SK-N-SH treated with all-trans-retinoic acid at 6 μM for 48 hours (cell line): Measurements from ENCODE around the gene TTLL10.

Source experiments
- ATAC-seq: fragments of 200-7000 bp; cut with Tn5 transposase; 3 replicates; pipeline ENCODE4 v1.9.1; 2020; ENCODE audit warnings: mild to moderate bottlenecking, moderate library complexity
- ARNTL ChIP-seq: fragments of 450-650 bp; formaldehyde crosslinking; IDR thresholded peaks from 2 replicates; pipeline ENCODE4 v1.5.0; 2020; ENCODE audit warnings: low read depth, mild to moderate bottlenecking, moderate library complexity, borderline replicate concordance
- BACH2 ChIP-seq: fragments of 250-450 bp; sonication (Bioruptor Pico); IDR thresholded peaks from 2 replicates; pipeline ENCODE4 v1.9.0; 2021; ENCODE audit warnings: mild to moderate bottlenecking, borderline replicate concordance
- CSDC2 ChIP-seq: fragments of 250-450 bp; sonication (Bioruptor Pico); IDR thresholded peaks from 2 replicates; pipeline ENCODE4 v1.5.0; 2020; ENCODE audit warnings: mild to moderate bottlenecking, moderate library complexity
- GLIS3 ChIP-seq: fragments of 250-450 bp; sonication (Bioruptor Pico); IDR thresholded peaks from 2 replicates; pipeline ENCODE4 v1.5.0; 2020; ENCODE audit warnings: mild to moderate bottlenecking, moderate library complexity
- OSR1 ChIP-seq: fragments of 250-450 bp; sonication (Bioruptor Pico); IDR thresholded peaks from 2 replicates; pipeline ENCODE4 v1.8.0; 2022; ENCODE audit warnings: moderate library complexity, mild to moderate bottlenecking, inconsistent platforms
- PPARA ChIP-seq: fragments of 250-450 bp; sonication (Bioruptor Pico); IDR thresholded peaks from 2 replicates; pipeline ENCODE4 v1.5.0; 2020; ENCODE audit warnings: mild to moderate bottlenecking, borderline replicate concordance
- RARB ChIP-seq: fragments of 250-450 bp; sonication (Bioruptor Pico); IDR thresholded peaks from 2 replicates; pipeline ENCODE4 v1.8.0; 2021; ENCODE audit warnings: mild to moderate bottlenecking, moderate library complexity
- SNAI2 ChIP-seq: fragments of 250-450 bp; sonication (Bioruptor Pico); IDR thresholded peaks from 2 replicates; pipeline ENCODE4 v1.5.0; 2020; ENCODE audit warnings: mild to moderate bottlenecking, moderate library complexity
- TCF4 ChIP-seq: fragments of 250-450 bp; sonication (Bioruptor Pico); IDR thresholded peaks from 2 replicates; pipeline ENCODE4 v1.8.0; 2021; ENCODE audit warnings: mild to moderate bottlenecking, moderate library complexity, borderline replicate concordance
- TOX ChIP-seq: fragments of 250-450 bp; sonication (Bioruptor Pico); IDR thresholded peaks from 2 replicates; pipeline ENCODE4 v1.8.0; 2021; ENCODE audit warnings: mild to moderate bottlenecking, moderate library complexity, borderline replicate concordance
- ZC3H10 ChIP-seq: fragments of 250-450 bp; sonication (Bioruptor Pico); IDR thresholded peaks from 2 replicates; pipeline ENCODE4 v1.5.1; 2021; ENCODE audit warnings: mild to moderate bottlenecking, moderate library complexity
- ZFP30 ChIP-seq: fragments of 450-650 bp; formaldehyde crosslinking; IDR thresholded peaks from 2 replicates; pipeline ENCODE4 v1.5.0; 2022; ENCODE audit warnings: mild to moderate bottlenecking, moderate library complexity
- ZNF565 ChIP-seq: fragments of 450-650 bp; formaldehyde crosslinking; conservative IDR thresholded peaks from 2 replicates; pipeline ENCODE4 v1.5.0; 2020; ENCODE audit warnings: low read depth, mild to moderate bottlenecking, moderate library complexity
- ZNF70 ChIP-seq: fragments of 450-650 bp; formaldehyde crosslinking; IDR thresholded peaks from 2 replicates; pipeline ENCODE4 v1.5.0; 2020; ENCODE audit warnings: mild to moderate bottlenecking, moderate library complexity
- ZNF8 ChIP-seq: fragments of 450-650 bp; formaldehyde crosslinking; IDR thresholded peaks from 2 replicates; pipeline ENCODE4 v1.5.0; 2020; ENCODE audit warnings: mild to moderate bottlenecking, moderate library complexity
- TF ChIP-seq, protein P1 (sequence below): fragments of 250-450 bp; sonication (Bioruptor Pico); IDR thresholded peaks from 2 replicates; pipeline ENCODE4 v1.8.0; 2021; ENCODE audit warnings: low read depth, mild to moderate bottlenecking, moderate library complexity, borderline replicate concordance
- TF ChIP-seq, protein P2 (sequence below): fragments of 250-450 bp; sonication (Bioruptor Pico); IDR thresholded peaks from 2 replicates; pipeline ENCODE4 v1.5.1; 2021; ENCODE audit warnings: mild to moderate bottlenecking, moderate library complexity
- TF ChIP-seq, protein P3 (sequence below): fragments of 250-450 bp; sonication (Bioruptor Pico); IDR thresholded peaks from 2 replicates; pipeline ENCODE4 v1.5.0; 2020; ENCODE audit warnings: mild to moderate bottlenecking, moderate library complexity
- TF ChIP-seq, protein P4 (sequence below): fragments of 250-450 bp; sonication (Bioruptor Pico); IDR thresholded peaks from 2 replicates; pipeline ENCODE4 v1.5.1; 2020; ENCODE audit warnings: low read depth, mild to moderate bottlenecking, moderate library complexity

The TTLL10 gene, protein sequence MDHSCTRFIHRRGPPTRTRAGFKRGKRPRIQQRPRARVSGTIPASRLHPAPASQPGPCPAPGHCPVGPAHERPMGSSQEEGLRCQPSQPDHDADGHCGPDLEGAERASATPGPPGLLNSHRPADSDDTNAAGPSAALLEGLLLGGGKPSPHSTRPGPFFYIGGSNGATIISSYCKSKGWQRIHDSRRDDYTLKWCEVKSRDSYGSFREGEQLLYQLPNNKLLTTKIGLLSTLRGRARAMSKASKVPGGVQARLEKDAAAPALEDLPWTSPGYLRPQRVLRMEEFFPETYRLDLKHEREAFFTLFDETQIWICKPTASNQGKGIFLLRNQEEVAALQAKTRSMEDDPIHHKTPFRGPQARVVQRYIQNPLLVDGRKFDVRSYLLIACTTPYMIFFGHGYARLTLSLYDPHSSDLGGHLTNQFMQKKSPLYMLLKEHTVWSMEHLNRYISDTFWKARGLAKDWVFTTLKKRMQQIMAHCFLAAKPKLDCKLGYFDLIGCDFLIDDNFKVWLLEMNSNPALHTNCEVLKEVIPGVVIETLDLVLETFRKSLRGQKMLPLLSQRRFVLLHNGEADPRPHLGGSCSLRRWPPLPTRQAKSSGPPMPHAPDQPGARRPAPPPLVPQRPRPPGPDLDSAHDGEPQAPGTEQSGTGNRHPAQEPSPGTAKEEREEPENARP

DNA sequence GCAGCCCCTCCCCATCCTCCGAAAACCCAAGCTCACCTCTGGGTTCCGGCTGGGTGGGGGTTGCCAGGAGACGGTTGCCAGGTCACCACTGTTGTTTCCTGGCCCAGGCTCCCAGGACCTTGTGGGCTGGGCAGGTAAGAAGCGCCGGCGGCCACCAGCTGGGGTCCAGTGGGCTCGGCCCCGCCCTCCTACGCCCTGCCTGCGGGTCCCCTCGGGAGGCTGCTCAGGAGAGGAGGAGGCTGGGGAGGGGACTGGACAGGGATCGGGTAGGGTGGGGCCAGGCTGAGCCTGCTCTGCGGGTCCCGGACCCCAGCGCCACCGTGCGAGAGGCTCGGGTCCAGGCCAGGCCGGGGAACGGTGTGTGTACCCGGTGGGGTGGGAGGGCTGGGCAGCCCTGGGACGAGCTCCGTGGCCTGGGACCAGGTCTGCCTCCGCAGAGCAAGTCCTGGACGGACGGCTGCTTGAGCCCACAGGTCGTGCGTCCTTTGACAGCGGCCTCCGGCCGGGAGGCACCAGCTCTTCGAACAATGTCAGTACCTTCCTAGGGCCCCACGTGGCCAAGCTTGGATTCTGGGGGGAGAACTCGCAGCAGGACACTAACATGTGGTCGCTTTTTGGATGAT is at the start of gene TTLL10:
TSS of gene TTLL10 (plus strand) at position 88 of the 623 bp plus-strand sequence. CDS start 5,336 bp downstream, outside the sequence.
- ATAC-seq, result no peak
- no peak for TF ChIP-seq CSDC2
- no peak for TF ChIP-seq TCF4 (CRISPR knock-in tag)
- TF ChIP-seq ZNF8 (CRISPR knock-in tag), result no peak
- no peak for TF ChIP-seq ARNTL (CRISPR knock-in tag)
- no peak for TF ChIP-seq RARB (CRISPR knock-in tag)
- no peak for TF ChIP-seq PPARA (CRISPR knock-in tag)
- no peak for TF ChIP-seq GLIS3 (CRISPR knock-in tag)
- no peak for TF ChIP-seq ZNF70 (CRISPR knock-in tag)
- TF ChIP-seq, all 23 proteins: peak for 0

DNA sequence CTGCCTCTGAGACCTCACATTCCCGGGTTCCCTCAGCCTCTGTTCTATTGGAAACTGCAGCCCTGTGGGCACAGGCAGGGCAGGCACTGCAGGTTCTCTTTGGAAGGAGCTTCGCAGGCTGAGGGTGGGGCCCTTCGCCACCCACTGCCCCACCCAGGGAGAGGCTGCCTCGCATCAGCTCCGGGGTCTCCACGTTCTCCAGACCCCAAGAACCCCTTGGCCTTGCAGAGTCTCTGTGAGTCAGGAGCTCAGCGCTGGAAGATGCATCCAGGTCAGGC is 49.2 kb upstream of the TTLL10 start:
- no peak for ATAC-seq
- TF ChIP-seq ZNF8 (CRISPR knock-in tag) (no peak), CSDC2 (no peak), PPARA (CRISPR knock-in tag) (no peak), RARB (CRISPR knock-in tag) (no peak), BACH2 (CRISPR knock-in tag) (no peak), GLIS3 (CRISPR knock-in tag) (no peak), ZFP30 (CRISPR knock-in tag) (no peak), ZNF70 (CRISPR knock-in tag) (no peak), ARNTL (CRISPR knock-in tag) (no peak), ZC3H10 (CRISPR knock-in tag) (no peak), SNAI2 (CRISPR knock-in tag) (no peak)
- TF ChIP-seq, protein P1, sequence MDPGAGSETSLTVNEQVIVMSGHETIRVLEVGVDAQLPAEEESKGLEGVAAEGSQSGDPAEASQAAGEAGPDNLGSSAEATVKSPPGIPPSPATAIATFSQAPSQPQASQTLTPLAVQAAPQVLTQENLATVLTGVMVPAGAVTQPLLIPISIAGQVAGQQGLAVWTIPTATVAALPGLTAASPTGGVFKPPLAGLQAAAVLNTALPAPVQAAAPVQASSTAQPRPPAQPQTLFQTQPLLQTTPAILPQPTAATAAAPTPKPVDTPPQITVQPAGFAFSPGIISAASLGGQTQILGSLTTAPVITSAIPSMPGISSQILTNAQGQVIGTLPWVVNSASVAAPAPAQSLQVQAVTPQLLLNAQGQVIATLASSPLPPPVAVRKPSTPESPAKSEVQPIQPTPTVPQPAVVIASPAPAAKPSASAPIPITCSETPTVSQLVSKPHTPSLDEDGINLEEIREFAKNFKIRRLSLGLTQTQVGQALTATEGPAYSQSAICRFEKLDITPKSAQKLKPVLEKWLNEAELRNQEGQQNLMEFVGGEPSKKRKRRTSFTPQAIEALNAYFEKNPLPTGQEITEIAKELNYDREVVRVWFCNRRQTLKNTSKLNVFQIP (CRISPR knock-in tag), result no peak
- TF ChIP-seq, protein P2, sequence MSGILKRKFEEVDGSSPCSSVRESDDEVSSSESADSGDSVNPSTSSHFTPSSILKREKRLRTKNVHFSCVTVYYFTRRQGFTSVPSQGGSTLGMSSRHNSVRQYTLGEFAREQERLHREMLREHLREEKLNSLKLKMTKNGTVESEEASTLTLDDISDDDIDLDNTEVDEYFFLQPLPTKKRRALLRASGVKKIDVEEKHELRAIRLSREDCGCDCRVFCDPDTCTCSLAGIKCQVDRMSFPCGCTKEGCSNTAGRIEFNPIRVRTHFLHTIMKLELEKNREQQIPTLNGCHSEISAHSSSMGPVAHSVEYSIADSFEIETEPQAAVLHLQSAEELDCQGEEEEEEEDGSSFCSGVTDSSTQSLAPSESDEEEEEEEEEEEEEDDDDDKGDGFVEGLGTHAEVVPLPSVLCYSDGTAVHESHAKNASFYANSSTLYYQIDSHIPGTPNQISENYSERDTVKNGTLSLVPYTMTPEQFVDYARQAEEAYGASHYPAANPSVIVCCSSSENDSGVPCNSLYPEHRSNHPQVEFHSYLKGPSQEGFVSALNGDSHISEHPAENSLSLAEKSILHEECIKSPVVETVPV, result no peak
- TF ChIP-seq, protein P3, sequence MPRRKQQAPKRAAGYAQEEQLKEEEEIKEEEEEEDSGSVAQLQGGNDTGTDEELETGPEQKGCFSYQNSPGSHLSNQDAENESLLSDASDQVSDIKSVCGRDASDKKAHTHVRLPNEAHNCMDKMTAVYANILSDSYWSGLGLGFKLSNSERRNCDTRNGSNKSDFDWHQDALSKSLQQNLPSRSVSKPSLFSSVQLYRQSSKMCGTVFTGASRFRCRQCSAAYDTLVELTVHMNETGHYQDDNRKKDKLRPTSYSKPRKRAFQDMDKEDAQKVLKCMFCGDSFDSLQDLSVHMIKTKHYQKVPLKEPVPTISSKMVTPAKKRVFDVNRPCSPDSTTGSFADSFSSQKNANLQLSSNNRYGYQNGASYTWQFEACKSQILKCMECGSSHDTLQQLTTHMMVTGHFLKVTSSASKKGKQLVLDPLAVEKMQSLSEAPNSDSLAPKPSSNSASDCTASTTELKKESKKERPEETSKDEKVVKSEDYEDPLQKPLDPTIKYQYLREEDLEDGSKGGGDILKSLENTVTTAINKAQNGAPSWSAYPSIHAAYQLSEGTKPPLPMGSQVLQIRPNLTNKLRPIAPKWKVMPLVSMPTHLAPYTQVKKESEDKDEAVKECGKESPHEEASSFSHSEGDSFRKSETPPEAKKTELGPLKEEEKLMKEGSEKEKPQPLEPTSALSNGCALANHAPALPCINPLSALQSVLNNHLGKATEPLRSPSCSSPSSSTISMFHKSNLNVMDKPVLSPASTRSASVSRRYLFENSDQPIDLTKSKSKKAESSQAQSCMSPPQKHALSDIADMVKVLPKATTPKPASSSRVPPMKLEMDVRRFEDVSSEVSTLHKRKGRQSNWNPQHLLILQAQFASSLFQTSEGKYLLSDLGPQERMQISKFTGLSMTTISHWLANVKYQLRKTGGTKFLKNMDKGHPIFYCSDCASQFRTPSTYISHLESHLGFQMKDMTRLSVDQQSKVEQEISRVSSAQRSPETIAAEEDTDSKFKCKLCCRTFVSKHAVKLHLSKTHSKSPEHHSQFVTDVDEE, result no peak

DNA sequence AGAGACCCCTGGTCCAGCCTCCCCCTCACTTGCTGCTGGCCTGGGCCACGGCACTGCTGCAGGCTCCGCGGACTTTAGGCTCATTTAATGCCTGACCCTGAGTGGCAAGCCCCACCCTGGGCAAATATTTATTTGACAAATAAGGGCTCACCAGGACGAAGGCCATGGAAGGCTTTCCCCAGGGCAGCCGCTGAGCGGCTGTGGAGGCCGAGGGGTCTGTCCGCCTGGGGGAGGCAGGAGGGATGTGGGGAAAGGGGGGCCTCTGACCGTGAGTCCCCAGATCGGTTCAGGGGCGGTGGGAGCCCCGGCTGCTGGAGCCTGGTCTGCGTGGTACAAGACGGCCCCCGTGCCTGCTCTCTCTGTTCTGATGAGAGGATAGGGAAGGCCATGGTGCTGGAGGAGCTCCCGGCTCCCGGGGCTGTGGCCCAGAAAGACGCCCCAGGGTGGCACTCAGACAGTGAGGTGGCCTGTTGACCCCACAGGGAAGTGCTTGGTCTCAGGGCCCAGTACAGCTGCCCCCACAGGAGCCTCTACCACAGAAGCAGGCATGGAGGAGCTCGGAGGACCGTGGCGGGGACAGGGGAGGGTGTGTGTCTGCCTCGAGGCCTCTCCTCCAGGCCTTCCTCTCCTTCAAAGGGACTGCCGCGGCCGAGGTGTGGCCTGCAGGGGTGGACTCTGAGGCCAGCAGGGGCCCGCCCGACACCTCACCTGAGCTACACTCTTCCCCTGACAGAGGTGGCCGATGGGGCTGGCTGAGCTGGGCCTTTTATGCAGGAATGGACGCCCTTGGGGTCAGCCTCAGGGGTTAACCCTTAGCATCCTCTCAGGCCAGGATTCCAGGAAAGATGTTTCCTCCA is 48.7 kb upstream of the TTLL10 start:
- no peak for TF ChIP-seq ZC3H10 (CRISPR knock-in tag)
- TF ChIP-seq, protein P1 (CRISPR knock-in tag), result no peak
- TF ChIP-seq SNAI2 (CRISPR knock-in tag), result no peak
- TF ChIP-seq ZNF565, result no peak
- TF ChIP-seq, protein P4, sequence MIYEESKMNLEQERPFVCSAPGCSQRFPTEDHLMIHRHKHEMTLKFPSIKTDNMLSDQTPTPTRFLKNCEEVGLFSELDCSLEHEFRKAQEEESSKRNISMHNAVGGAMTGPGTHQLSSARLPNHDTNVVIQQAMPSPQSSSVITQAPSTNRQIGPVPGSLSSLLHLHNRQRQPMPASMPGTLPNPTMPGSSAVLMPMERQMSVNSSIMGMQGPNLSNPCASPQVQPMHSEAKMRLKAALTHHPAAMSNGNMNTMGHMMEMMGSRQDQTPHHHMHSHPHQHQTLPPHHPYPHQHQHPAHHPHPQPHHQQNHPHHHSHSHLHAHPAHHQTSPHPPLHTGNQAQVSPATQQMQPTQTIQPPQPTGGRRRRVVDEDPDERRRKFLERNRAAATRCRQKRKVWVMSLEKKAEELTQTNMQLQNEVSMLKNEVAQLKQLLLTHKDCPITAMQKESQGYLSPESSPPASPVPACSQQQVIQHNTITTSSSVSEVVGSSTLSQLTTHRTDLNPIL (CRISPR knock-in tag), result no peak
- TF ChIP-seq OSR1 (CRISPR knock-in tag), result no peak
- TF ChIP-seq CSDC2, result no peak
- no peak for TF ChIP-seq TOX (CRISPR knock-in tag)
- TF ChIP-seq ZNF70 (CRISPR knock-in tag), result no peak
- TF ChIP-seq ZFP30 (CRISPR knock-in tag), result no peak
- TF ChIP-seq PPARA (CRISPR knock-in tag), result no peak
- no peak for TF ChIP-seq BACH2 (CRISPR knock-in tag)
- no peak for TF ChIP-seq TCF4 (CRISPR knock-in tag)
- ATAC-seq, result no peak
